HepG2 (cell line): Measurements from ENCODE around the gene BCL2L2. TPM values are rescaled to one million over a fixed set of nuclear protein-coding genes. Genes with fewer than 3 reads are reported as not detected.

ENCODE experiments used
- HMGXB3 ChIP-seq: sonication (generic); formaldehyde crosslinking; IDR thresholded peaks from 2 replicates; pipeline ENCODE4 v1.4.0; 2020; ENCODE audit warnings: missing genetic modification reagents, borderline replicate concordance
- KAT7 ChIP-seq: IDR thresholded peaks from 2 replicates; pipeline ENCODE4 v1.6.1; 2018; ENCODE audit warnings: borderline replicate concordance, missing compliant biosample characterization
- MAZ ChIP-seq, 2 experiments: sonication (generic) in 1 of 2; formaldehyde crosslinking in 1 of 2; IDR thresholded peaks; 2 replicates each; pipeline versions ENCODE4 v1.5.0 to v1.6.1; 2012 to 2020; ENCODE audit warnings: low read depth in 2 of 2, mild to moderate bottlenecking in 2 of 2, borderline replicate concordance in 1 of 2, improper control_type of control experiment in 1 of 2, low read length in 1 of 2, missing genetic modification reagents in 1 of 2, moderate library complexity in 1 of 2
- MZF1 ChIP-seq: sonication (generic); formaldehyde crosslinking; IDR thresholded peaks from 2 replicates; pipeline ENCODE4 v1.8.1; 2023; ENCODE audit warnings: mild to moderate bottlenecking, missing genetic modification reagents, borderline replicate concordance
- NR2C2 ChIP-seq: sonication (generic); formaldehyde crosslinking; IDR thresholded peaks from 2 replicates; pipeline ENCODE4 v1.4.0; 2020; ENCODE audit warnings: missing genetic modification reagents, mild to moderate bottlenecking, moderate library complexity, borderline replicate concordance
- NR3C1 ChIP-seq: sonication (generic); formaldehyde crosslinking; IDR thresholded peaks from 2 replicates; pipeline ENCODE4 v1.4.0; 2020; ENCODE audit warnings: missing genetic modification reagents
- PRDM10 ChIP-seq: sonication (generic); formaldehyde crosslinking; IDR thresholded peaks from 2 replicates; pipeline ENCODE4 v1.4.0; 2020; ENCODE audit warnings: low read depth, missing genetic modification reagents
- ZBED4 ChIP-seq: sonication (generic); formaldehyde crosslinking; IDR thresholded peaks from 2 replicates; pipeline ENCODE4 v1.4.0; 2020; ENCODE audit warnings: missing genetic modification reagents, borderline replicate concordance
- ZFP36L1 ChIP-seq: sonication (generic); formaldehyde crosslinking; IDR thresholded peaks from 2 replicates; pipeline ENCODE4 v1.8.0; 2022; ENCODE audit warnings: mild to moderate bottlenecking, missing genetic modification reagents, moderate library complexity
- ZNF44 ChIP-seq: sonication (generic); formaldehyde crosslinking; IDR thresholded peaks from 2 replicates; pipeline ENCODE4 v1.5.1; 2020; ENCODE audit warnings: mild to moderate bottlenecking, missing genetic modification reagents
- ZNF704 ChIP-seq: sonication (generic); formaldehyde crosslinking; IDR thresholded peaks from 2 replicates; pipeline ENCODE4 v1.8.1; 2023; ENCODE audit warnings: mild to moderate bottlenecking, inconsistent platforms, moderate library complexity, missing genetic modification reagents, borderline replicate concordance
- ZNF713 ChIP-seq: sonication (generic); formaldehyde crosslinking; IDR thresholded peaks from 2 replicates; pipeline ENCODE4 v1.4.0; 2020; ENCODE audit warnings: mild to moderate bottlenecking, missing genetic modification reagents
- polyA plus RNA-seq, 8 experiments: library from polyadenylated mRNA; depleted of rRNA in 3 of 8; stranded (reverse) in 7 of 8; unstranded in 1 of 8; fragments of >200 nt; fragmentation: Illumina TruSeq in 4 of 8; extraction: Trizol in 4 of 8; gene quantifications; 2 replicates each; pipeline versions ENCODE4 v1.2.1 to v1.2.3, GENCODE V29; 2011 to 2016; ENCODE audit warnings: low read depth in 4 of 8, missing spikeins in 1 of 8, mixed read lengths in 1 of 8; ENCODE audit not compliant: insufficient read depth in 1 of 8
- total RNA-seq, 5 experiments: library from RNA; depleted of rRNA; stranded (reverse); fragments of >200 nt; fragmentation: Illumina TruSeq; extraction: Trizol; gene quantifications; 2 replicates each; pipeline ENCODE4 v1.2.3, GENCODE V29; 2016; ENCODE audit warnings: low read depth in 1 of 5

The BCL2L2 gene
- total and polyA plus RNA-seq, 2 of the 13 experiments (the other 11 are each of a cell fraction or from before 2014, with no cell fraction given) = 28.1 to 49.8 TPM

GRCh38 chr14:23320584-23321571, 14.2 kb downstream of the BCL2L2 start, which contains the start of gene PABPN1 (continued):
- peak; percentile 85 for TF ChIP-seq MZF1 (CRISPR knock-in tag)
- TF ChIP-seq NR3C1 (CRISPR knock-in tag) = no peak
- peak; percentile 72 for TF ChIP-seq MAZ (IDR thresholded peaks at IDR 0.05; ENCODE audit: borderline replicate concordance, low read depth, low read length)
- peak; percentile 93 for TF ChIP-seq MAZ (CRISPR knock-in tag; IDR thresholded peaks at IDR 0.05; ENCODE audit: low read depth)
- peak; percentile 98 for TF ChIP-seq HMGXB3 (CRISPR knock-in tag)
- TF ChIP-seq ZBED4 = peak; percentile 99
- peak; percentile 99 for TF ChIP-seq ZNF44 (CRISPR knock-in tag)
- TF ChIP-seq ZNF704 (CRISPR knock-in tag) = peak; percentile 97
- peak; percentile 89 for TF ChIP-seq PRDM10
- TF ChIP-seq ZFP36L1 (CRISPR knock-in tag) = peak; percentile 98
- TF ChIP-seq ZNF713 (CRISPR knock-in tag) = 0 out of 2 replicates have a peak, but pooled peaks have one; percentile 65
- TF ChIP-seq KAT7 (CRISPR knock-in tag) = peak; percentile 91
- peak; percentile 96 for TF ChIP-seq NR2C2 (CRISPR knock-in tag)
